Activated CD8-positive, alpha-beta memory T cell treated with anti-CD3 and anti-CD28 coated beads for 1 hour (primary cell): ENCODE measurements around the gene UBR7.
A peak's percentile ranks its signal among the peaks of the same experiment; 100 is the strongest.
"Not testable (repeated sequence)": the region's sequence is repeated elsewhere in the genome, so short reads cannot be mapped to it uniquely, and the experiment has no call there.

Experiments used
- DNase-seq, 2 donors: peaks; one replicate each; pipeline ENCODE4 v3.0.0-alpha.2; 2020; ENCODE audit warnings: low read depth in 1 of 2; ENCODE audit errors: extremely low read depth in 1 of 2

Gene UBR7

DNA sequence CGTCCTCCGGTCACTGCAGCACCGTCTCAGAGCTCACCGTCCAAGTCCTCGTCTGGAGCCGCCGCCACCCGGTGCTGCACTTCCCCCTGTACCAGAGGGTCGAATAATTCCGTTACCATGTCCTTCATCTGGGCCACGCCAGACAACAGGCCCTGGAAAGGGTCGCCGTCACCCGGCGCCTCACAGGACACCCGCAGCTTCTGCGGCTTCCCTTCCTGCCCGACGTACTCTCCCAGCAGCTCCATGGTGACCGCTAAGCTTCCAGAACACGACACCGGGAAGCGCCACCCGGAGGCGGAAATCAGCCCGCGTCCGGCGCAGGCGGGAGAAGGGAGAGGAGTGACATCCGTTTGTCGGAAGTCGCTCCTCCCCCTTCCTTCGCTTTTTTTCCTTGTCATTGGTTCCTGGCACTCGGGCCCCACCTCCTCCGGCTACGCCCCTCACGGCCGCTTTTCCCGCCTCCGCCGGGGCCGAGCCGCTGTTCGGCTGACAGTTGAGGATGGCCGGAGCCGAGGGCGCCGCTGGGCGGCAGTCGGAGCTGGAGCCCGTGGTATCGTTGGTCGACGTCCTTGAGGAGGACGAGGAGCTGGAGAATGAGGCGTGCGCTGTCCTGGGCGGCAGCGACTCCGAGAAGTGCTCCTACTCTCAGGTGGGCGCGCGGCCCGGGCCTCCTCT, at the start of gene UBR7, which contains the start of gene GON7:
TSS of gene UBR7 (plus strand) at position 464 of the 675 bp plus-strand sequence. CDS start at position 500, 36 bp downstream.
TSS of gene GON7 (minus strand) at position 273 of the 675 bp plus-strand sequence. CDS start at position 245, 28 bp downstream.
- DNase-seq, result peak; percentile 57 to 78

- DNase-seq, result not testable (repeated sequence)
Measured at GRCh38 chr14:93158349-93158748, 48.7 kb upstream of the UBR7 start.

DNA sequence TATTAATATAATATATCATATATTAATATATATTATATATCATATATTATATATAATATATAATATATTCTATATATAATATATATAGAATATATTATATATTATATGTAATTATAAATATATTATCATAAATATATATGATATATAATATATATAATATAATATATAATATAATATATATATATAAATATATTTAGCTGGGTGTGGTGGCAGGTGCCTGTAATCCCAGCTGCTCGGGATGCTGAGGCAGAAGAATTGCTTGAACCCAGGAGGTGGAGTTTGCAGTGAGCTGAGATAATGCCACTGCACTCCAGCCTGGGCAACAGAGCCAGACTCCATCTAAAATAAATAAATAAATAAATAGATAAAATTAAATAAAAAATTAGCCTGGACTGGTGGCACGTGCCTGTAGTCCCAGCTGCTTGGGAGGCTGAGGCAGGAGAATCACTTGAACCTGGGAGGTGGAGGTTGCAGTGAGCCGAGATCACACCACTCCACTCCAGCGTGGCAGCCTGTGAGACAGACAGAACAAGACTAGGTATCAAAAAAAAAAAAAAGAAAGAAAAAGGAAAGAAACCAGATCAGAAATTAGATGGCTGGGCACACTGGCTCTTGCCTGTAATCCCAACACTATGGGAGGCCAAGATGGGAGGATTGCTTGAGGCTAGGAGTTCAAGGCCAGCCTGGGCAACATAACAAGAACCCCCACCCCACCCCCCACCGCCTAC, 47.3 kb upstream of the UBR7 start:
- not testable (repeated sequence) for DNase-seq

DNA sequence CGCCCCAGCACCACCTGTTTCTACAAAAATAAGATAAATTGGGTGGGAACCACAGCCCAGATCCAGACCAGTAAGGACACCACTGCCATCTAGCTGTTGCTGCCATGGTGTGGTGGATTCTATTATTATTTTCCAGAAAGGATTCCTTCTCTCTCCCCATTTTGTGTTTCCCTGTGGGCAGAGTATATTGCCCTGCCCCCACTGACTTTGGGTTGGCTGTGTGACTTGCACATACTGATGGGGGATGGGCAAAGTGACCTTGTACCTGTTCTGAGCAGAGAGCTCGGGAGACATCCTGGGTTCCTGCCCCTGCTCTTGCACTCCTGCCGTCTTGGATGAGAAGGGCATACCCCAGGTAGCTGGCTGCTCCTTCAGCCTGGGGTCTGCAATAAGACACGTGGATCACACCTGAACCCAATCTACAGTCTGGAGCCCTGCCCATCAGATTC, 46.7 kb upstream of the UBR7 start:
- DNase-seq, result no peak

- DNase-seq, result no peak
Measured at GRCh38 chr14:93161411-93161940, 45.6 kb upstream of the UBR7 start.

GRCh38 chr14:93163564-93163963, 43.5 kb upstream of the UBR7 start:
- no peak for DNase-seq

- DNase-seq, result not testable (repeated sequence)
Measured at GRCh38 chr14:93165271-93166265, 41.5 kb upstream of the UBR7 start.

DNA sequence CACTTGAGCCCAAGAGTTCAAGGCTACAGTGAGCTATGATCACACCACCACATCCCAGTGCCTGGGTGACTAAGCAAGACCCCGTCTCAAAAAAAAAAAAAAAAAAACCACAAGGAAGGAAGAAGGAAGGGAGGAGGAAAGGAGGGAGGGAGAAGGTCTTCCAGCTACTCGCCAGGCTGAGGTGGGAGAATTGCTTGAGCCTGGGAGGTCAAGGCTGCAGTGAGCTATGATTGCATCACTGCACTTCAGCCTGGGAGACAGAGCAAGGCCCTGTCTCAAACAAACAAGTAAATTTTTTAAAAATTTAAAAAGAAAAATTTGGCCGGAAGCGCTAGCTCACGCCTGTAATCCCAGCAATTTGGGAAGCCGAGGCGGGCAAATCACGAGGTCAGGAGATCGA, 38.4 kb upstream of the UBR7 start:
- DNase-seq, result not testable (repeated sequence)

- not testable (repeated sequence) for DNase-seq
Measured at GRCh38 chr14:93169619-93170018, 37.4 kb upstream of the UBR7 start.

- DNase-seq, result not testable (repeated sequence)
Measured at GRCh38 chr14:93170141-93170540, 36.9 kb upstream of the UBR7 start.

GRCh38 chr14:93171376-93171775, 35.7 kb upstream of the UBR7 start:
- no peak for DNase-seq

- no peak for DNase-seq
Measured at GRCh38 chr14:93173943-93174395, 33.1 kb upstream of the UBR7 start.

GRCh38 chr14:93174731-93175130, 32.3 kb upstream of the UBR7 start:
- DNase-seq, result not testable (repeated sequence)

GRCh38 chr14:93175492-93175891, 31.6 kb upstream of the UBR7 start:
- no peak for DNase-seq

GRCh38 chr14:93183596-93184317, 23.3 kb upstream of the UBR7 start:
- DNase-seq, result no peak

DNA sequence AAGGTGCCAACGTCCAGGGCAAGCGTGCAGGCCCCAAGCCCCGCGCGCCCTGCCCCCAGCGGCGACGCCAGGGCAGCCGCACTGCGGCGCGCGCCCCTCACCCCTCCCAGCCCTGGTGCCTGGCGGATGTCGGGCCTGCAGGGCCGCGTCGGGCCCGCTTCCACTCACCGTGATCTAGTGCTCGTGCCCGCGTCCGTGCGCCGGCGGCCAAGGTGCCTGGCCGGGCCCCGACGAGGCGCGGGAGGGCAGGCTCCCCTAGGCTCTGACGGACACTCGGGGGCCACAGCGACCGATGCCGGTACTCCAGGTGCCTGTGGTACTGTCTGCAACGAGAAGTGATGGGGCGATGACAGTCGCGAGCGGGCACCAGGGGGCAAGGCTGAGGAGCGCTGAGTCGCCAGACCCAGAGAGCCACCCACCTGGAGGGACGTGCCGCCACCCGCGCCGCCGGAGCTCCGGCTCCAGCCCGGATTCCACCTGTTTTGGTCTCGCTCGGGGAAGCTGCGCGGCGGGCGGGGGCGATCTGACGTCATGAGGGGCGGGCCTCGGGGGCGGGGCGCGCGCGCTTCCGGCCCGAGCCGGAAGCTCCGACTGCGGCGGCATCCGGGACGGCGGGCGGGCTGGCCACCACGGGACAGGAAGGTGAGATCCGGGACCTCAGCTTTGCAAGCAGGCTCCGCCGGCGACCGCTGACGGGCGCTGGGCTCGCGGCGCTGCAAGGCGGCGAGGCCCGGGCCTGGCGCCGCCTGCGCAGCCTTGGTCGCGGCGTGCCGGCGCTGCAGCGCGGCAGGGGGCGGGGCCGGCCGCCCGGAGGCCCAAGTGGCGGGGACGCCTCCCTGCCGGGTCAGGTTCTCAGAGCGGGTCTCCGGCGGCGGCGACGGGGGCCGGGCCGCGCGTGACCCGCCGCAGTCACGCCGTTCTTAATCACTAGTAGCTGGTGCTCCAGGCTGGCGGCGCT, 22.4 kb upstream of the UBR7 start, which contains the start of the genes LYSET and MOAP1:
TSS of gene LYSET (plus strand) at position 927 of the 958 bp plus-strand sequence. CDS start 89 bp downstream, outside the sequence.
TSS of gene MOAP1 (minus strand) at position 507 of the 958 bp plus-strand sequence. CDS start 655 bp downstream, outside the sequence.
- peak; percentile 74 to 83 for DNase-seq

DNA sequence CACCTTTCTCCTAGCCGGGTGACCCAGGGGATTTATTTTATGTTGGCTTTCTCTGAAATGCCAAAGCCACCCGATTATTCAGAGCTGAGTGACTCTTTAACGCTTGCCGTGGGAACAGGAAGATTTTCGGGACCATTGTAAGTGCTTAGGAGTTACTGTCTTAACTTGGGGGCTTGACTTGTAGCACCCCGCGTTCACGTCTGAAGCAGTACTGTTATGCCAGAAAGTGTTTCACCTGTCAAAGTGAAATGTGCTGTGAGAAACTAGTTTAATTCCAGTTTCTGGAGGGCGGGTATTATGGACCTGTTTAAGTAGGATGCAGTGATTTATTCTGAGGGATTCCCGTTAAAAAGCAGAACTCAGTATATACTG, 21.7 kb upstream of the UBR7 start:
- no peak for DNase-seq

DNA sequence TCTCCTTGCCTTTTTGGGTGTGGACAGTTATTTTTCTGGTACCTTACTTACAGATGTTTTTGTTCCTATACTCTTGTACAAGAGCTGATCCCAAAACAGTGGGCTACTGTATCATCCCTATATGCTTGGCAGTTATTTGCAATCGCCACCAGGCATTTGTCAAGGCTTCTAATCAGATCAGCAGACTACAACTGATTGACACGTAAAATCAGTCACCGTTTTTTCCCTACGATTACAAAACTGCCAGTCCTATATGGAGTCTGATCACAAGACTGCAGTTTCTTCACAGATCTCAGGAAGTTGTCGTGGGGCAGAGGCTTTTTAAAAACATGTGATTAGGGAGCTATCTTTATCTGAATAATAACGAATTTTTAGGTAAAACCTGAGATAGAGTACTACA, 20.6 kb upstream of the UBR7 start:
- DNase-seq, result no peak
